Measurements from ENCODE around the gene MAU2.

- TF ChIP-seq, protein P1, sequence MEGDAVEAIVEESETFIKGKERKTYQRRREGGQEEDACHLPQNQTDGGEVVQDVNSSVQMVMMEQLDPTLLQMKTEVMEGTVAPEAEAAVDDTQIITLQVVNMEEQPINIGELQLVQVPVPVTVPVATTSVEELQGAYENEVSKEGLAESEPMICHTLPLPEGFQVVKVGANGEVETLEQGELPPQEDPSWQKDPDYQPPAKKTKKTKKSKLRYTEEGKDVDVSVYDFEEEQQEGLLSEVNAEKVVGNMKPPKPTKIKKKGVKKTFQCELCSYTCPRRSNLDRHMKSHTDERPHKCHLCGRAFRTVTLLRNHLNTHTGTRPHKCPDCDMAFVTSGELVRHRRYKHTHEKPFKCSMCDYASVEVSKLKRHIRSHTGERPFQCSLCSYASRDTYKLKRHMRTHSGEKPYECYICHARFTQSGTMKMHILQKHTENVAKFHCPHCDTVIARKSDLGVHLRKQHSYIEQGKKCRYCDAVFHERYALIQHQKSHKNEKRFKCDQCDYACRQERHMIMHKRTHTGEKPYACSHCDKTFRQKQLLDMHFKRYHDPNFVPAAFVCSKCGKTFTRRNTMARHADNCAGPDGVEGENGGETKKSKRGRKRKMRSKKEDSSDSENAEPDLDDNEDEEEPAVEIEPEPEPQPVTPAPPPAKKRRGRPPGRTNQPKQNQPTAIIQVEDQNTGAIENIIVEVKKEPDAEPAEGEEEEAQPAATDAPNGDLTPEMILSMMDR (IDR thresholded peaks at IDR 0.05; ENCODE audit: low read length): no peak
- TF ChIP-seq EZH2 (IDR thresholded peaks at IDR 0.05; ENCODE audit: borderline replicate concordance, low read length): no peak
Observed at GRCh38 chr19:19387108-19387507, 66.5 kb downstream of the MAU2 start.
